ENCODE data around the gene TYK2.

TYK2 gene

DNA sequence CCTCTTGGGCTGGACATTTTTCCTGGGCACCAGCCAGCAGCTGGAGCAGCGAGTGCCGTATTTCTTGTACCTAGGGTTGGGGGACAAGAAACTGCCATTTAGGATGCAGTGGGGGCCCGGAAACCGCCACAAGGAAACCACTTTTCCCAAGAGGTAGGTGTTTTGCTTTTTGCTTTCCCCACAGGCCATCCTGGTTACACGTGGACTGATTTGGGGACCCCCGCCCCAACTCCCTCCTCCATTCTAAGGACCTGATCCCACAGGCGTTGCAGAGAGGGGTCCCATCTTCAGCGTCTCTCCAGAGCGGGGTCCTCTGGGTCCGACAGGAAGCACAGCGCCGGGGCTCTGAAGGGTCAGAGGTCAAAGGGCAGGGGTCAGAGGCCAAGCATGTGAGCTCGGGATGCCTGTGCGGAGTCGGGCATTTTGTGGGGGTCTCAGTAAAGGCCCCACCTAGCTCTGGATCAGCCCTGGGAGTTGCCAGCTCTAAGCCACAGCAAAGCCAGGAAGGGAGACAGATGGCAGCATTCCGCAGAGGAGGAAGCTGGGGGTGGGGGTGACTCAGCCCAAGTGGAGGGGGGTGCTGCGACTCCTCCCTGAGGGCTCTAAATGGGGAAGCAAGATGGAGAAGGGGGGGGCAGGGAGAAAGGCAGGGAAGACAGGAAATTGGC is 75.1 kb downstream of the TYK2 start:
- DNase-seq = no peak
